Inflammatory macrophage treated with lipopolysaccharide for 1 hour (primary cell): ENCODE data around the gene FAM234A.

Experiments used
- DNase-seq, 2 donors: peaks; one replicate each; pipeline ENCODE4 v3.0.0-alpha.2; 2020 to 2022

The FAM234A gene

DNA sequence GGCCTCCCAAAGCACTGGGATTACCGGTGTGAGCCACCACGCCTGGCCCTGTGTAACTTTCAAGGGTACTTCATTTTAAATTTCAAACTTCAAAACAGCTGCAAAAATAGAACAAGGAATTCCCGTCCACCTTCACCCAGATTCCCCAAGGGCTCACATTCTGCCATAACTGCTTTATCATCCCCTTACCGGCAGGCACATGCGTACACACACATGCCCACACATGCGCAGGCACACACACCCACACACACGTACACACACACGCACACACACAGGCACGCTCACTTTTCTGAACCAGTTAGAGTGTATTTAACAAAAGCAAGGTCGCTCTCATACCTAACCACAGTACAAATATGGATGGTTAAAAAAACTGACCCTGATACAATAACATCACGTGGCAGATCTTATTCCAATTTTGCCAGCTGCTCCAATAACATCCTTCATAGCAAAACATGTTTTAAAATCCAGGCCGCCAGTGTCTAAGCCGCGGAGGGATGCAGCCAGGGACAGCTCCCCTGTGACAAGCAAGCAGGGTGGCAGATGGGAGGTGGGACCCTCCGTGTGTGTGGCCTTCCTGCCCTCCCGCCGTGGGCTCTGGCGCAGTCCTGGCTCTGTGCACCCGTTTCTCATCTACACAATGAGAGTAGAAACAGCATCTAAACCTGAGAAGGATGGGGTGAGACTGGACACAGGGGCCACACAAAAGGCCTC, 71.5 kb downstream of the FAM234A start:
- no peak for DNase-seq

GRCh38 chr16:306911-307370, 72.3 kb downstream of the FAM234A start:
- no peak for DNase-seq

GRCh38 chr16:307691-308312, 73.2 kb downstream of the FAM234A start:
- no peak for DNase-seq

DNA sequence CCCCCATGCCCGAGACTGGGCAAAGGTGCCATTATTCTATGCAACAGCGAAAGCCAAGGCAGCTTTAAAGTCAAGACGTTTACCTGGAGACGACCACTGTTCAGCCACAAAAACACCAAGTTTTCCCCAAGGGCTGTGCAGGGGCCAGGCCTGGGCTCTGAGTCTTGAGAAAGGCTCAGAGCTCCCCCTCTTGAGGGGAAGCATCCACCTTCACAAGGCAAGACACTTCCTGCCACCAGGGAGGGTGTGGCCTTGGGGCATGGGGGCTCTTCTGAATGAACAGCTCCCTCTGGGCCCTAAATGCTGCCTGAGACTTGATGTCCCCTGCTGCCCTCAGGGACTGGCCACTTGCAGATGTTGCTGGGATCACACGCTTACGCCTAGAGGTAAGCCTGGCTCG, 74.9 kb downstream of the FAM234A start:
- no peak for DNase-seq

- no peak for DNase-seq
Observed at GRCh38 chr16:311725-312124, 77.1 kb downstream of the FAM234A start.

GRCh38 chr16:314351-314750, 79.7 kb downstream of the FAM234A start:
- DNase-seq, result no peak

DNA sequence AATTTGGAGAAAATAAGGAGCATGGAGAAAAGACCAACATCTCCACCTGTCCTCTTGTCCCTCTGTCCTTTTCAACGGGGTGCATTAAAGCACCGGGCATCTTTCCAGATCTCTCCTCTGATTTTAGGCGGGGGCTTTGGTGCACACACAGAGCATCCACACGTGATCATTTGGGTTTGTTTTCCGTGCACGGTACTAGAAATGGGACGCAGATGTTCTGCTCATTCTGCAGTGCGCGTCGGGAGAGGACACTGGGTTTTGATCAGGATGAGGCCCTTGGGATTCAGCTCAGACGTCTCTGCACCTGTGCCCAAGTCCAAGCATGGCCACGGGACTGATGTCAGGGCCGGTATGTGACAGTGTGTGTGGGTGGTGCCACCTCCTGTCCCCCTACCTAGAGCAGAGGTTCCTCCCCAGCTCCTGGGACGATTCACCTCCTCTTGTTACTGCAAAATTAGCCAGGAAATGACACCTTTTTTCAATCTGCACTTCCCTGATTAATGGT, 80.2 kb downstream of the FAM234A start:
- no peak for DNase-seq
